Measurements from ENCODE around the gene RASSF9.

GRCh38 chr12:85855305-85855704, 19.1 kb upstream of the RASSF9 start:
- no peak for TF ChIP-seq SIN3A (IDR thresholded peaks at IDR 0.05; ENCODE audit: low read depth, low read length)
- no peak for TF ChIP-seq ZNF687 (IDR thresholded peaks at IDR 0.05)
- TF ChIP-seq, protein P1, sequence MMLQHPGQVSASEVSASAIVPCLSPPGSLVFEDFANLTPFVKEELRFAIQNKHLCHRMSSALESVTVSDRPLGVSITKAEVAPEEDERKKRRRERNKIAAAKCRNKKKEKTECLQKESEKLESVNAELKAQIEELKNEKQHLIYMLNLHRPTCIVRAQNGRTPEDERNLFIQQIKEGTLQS (IDR thresholded peaks at IDR 0.05; ENCODE audit: borderline replicate concordance, extremely low read depth, low read depth, low read length) = no peak
- TF ChIP-seq USF2 (IDR thresholded peaks at IDR 0.05; ENCODE audit: borderline replicate concordance, low read depth, low read length) = no peak
- TF ChIP-seq ZNF274 (IDR thresholded peaks at IDR 0.05; ENCODE audit: insufficient read depth, insufficient read length) = no peak
- TF ChIP-seq CTCF (IDR thresholded peaks at IDR 0.05 in 2 of 3, conservative IDR thresholded peaks at IDR 0.05 in 1 of 3; ENCODE audit: control insufficient read depth in 2 of 3, extremely low read depth in 1 of 3, insufficient read depth in 1 of 3, low read depth in 3 of 3, low read length in 3 of 3) = no peak
